HG03432 (cell line): ENCODE data around the gene SALL2.
"Not testable (repeated sequence)": the region's sequence is repeated elsewhere in the genome, so short reads cannot be mapped to it uniquely, and the experiment has no call there.

Experiments used
- ATAC-seq: cut with Tn5 transposase; IDR thresholded peaks from one replicate; pipeline ENCODE4 v1.9.1; 2021; ENCODE audit warnings: mild to moderate bottlenecking, moderate library complexity; ENCODE audit not compliant: unreplicated experiment

Gene SALL2

GRCh38 chr14:21525962-21526671 lies at the start of gene SALL2:
TSS of gene SALL2 (minus strand) at chr14:21526346. CDS start at chr14:21526127, 219 bp downstream.
- ATAC-seq, result peak; percentile 65

GRCh38 chr14:21575661-21576060 lies 49.5 kb upstream of the SALL2 start:
- no peak for ATAC-seq

- no peak for ATAC-seq
Observed at GRCh38 chr14:21572604-21573003, 46.5 kb upstream of the SALL2 start.

- ATAC-seq, result no peak
Observed at GRCh38 chr14:21558703-21559170, 32.6 kb upstream of the SALL2 start.

- ATAC-seq, result peak; percentile 44
Observed at GRCh38 chr14:21557084-21557901, 31.1 kb upstream of the SALL2 start.

- ATAC-seq, result no peak
Observed at GRCh38 chr14:21556378-21557083, 30.4 kb upstream of the SALL2 start.

GRCh38 chr14:21553266-21553665 lies 27.1 kb upstream of the SALL2 start:
- ATAC-seq, result no peak

- not testable (repeated sequence) for ATAC-seq
Observed at GRCh38 chr14:21544588-21544987, 18.4 kb upstream of the SALL2 start.

GRCh38 chr14:21543963-21544362 lies 17.8 kb upstream of the SALL2 start:
- ATAC-seq, result no peak

- ATAC-seq, result no peak
Observed at GRCh38 chr14:21543521-21543960, 17.4 kb upstream of the SALL2 start.

GRCh38 chr14:21541413-21542074 lies 15.4 kb upstream of the SALL2 start:
- no peak for ATAC-seq

- ATAC-seq, result no peak
Observed at GRCh38 chr14:21539189-21539940, 13.2 kb upstream of the SALL2 start.

GRCh38 chr14:21537090-21537424 lies 10.9 kb upstream of the SALL2 start:
- ATAC-seq, result no peak

GRCh38 chr14:21536418-21537089 lies 10.4 kb upstream of the SALL2 start:
- no peak for ATAC-seq

GRCh38 chr14:21535545-21536417 lies 9.6 kb upstream of the SALL2 start:
- ATAC-seq, result no peak

GRCh38 chr14:21534576-21534975 lies 8.4 kb upstream of the SALL2 start:
- ATAC-seq, result no peak

- no peak for ATAC-seq
Observed at GRCh38 chr14:21533294-21533693, 7.1 kb upstream of the SALL2 start.

- no peak for ATAC-seq
Observed at GRCh38 chr14:21529515-21529914, 3.4 kb upstream of the SALL2 start.
